Epithelial cell of prostate (primary cell): ENCODE results near the gene KCTD18.
A peak's percentile ranks its signal among the peaks of the same experiment; 100 is the strongest.

Experiments used
- DNase-seq: peaks from one replicate; pipeline ENCODE4 v3.0.0-alpha.2; 2011; ENCODE audit warnings: low read depth, low spot score
- H3K27ac ChIP-seq: fragments of 450-650 bp; 2 replicates; pipeline ENCODE4 v1.5.1; 2017; ENCODE audit warnings: mild to moderate bottlenecking

The KCTD18 gene

GRCh38 chr2:200461846-200462710, 47.8 kb downstream of the KCTD18 start:
- no peak overlapping the region for H3K27ac ChIP-seq
- no peak for DNase-seq

GRCh38 chr2:200459101-200459500, 50.8 kb downstream of the KCTD18 start:
- DNase-seq: no peak
- no peak overlapping the region for H3K27ac ChIP-seq

- no peak for DNase-seq
- no peak overlapping the region for H3K27ac ChIP-seq
Observed at GRCh38 chr2:200456567-200456966, 53.3 kb downstream of the KCTD18 start.

- DNase-seq: no peak
- H3K27ac ChIP-seq: peak overlapping the region; percentile 2
Observed at GRCh38 chr2:200455958-200456421, 53.9 kb downstream of the KCTD18 start.

- no peak for DNase-seq
- peak overlapping the region; percentile 2 for H3K27ac ChIP-seq
Observed at GRCh38 chr2:200454927-200455801, 54.7 kb downstream of the KCTD18 start.

- H3K27ac ChIP-seq: no peak overlapping the region
- no peak for DNase-seq
Observed at GRCh38 chr2:200453853-200454534, 55.9 kb downstream of the KCTD18 start.

- H3K27ac ChIP-seq: no peak overlapping the region
- DNase-seq: no peak
Observed at GRCh38 chr2:200453142-200453852, 56.6 kb downstream of the KCTD18 start.

- DNase-seq: no peak
- H3K27ac ChIP-seq: no peak overlapping the region
Observed at GRCh38 chr2:200452377-200452776, 57.5 kb downstream of the KCTD18 start.

GRCh38 chr2:200451511-200451910, 58.4 kb downstream of the KCTD18 start:
- H3K27ac ChIP-seq: no peak overlapping the region

GRCh38 chr2:200450288-200450687, 59.6 kb downstream of the KCTD18 start:
- no peak overlapping the region for H3K27ac ChIP-seq
- DNase-seq: no peak

More at GRCh38 chr2:200451511-200451910, 58.4 kb downstream of the KCTD18 start:
- DNase-seq: no peak

- DNase-seq: no peak
- no peak overlapping the region for H3K27ac ChIP-seq
Observed at GRCh38 chr2:200449149-200449548, 60.7 kb downstream of the KCTD18 start.

GRCh38 chr2:200448455-200448854, 61.4 kb downstream of the KCTD18 start:
- H3K27ac ChIP-seq: no peak overlapping the region
- no peak for DNase-seq

- H3K27ac ChIP-seq: no peak overlapping the region
- DNase-seq: no peak
Observed at GRCh38 chr2:200447139-200447855, 62.6 kb downstream of the KCTD18 start.

GRCh38 chr2:200446612-200447011, 63.3 kb downstream of the KCTD18 start:
- no peak overlapping the region for H3K27ac ChIP-seq
- DNase-seq: no peak

- DNase-seq: no peak
- no peak overlapping the region for H3K27ac ChIP-seq
Observed at GRCh38 chr2:200445284-200445683, 64.6 kb downstream of the KCTD18 start.

- H3K27ac ChIP-seq: no peak overlapping the region
- no peak for DNase-seq
Observed at GRCh38 chr2:200444530-200444929, 65.3 kb downstream of the KCTD18 start.

- no peak for DNase-seq
- H3K27ac ChIP-seq: no peak overlapping the region
Observed at GRCh38 chr2:200443916-200444315, 66.0 kb downstream of the KCTD18 start.

GRCh38 chr2:200443376-200443775, 66.5 kb downstream of the KCTD18 start:
- DNase-seq: no peak
- H3K27ac ChIP-seq: no peak overlapping the region

GRCh38 chr2:200442471-200442870, 67.4 kb downstream of the KCTD18 start:
- no peak for DNase-seq
- H3K27ac ChIP-seq: no peak overlapping the region
